Measurements from ENCODE around the gene DMXL1.
"Not testable (repeated sequence)": the region's sequence is repeated elsewhere in the genome, so short reads cannot be mapped to it uniquely, and the experiment has no call there.

Gene DMXL1

DNA sequence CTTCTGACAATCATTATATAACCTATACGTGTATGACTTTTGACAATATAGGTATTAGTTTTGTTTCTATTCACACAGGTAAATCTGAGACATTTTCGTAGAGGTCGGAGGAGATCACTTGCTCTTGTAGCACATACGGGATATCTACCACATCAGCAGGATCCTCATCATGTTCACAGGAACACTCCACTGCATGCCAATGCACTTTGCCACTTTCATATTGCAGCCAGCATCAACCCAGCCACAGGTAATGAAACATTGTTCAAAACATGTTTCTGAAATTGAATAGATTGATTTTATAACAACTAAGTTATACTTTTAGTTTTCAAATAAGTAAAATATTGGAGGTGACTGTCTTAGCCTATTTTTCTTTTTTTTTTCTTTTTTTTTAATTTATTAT is 50.0 kb downstream of the DMXL1 start:
- TF ChIP-seq, protein P1, sequence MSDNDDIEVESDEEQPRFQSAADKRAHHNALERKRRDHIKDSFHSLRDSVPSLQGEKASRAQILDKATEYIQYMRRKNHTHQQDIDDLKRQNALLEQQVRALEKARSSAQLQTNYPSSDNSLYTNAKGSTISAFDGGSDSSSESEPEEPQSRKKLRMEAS (IDR thresholded peaks at IDR 0.05; ENCODE audit: low read depth, low read length) = no peak
- no peak for TF ChIP-seq MYC (IDR thresholded peaks at IDR 0.05; ENCODE audit: low read depth, low read length)
- no peak for TF ChIP-seq CTCF (IDR thresholded peaks at IDR 0.05; ENCODE audit: low read depth, low read length)
- TF ChIP-seq POLR2A (IDR thresholded peaks at IDR 0.05; ENCODE audit: extremely low read depth, insufficient read length) = no peak
- no peak for DNase-seq (ENCODE audit: low read depth)
- H3K4me3 ChIP-seq (ENCODE audit: low read depth, low read length) = no peak overlapping the region

DNA sequence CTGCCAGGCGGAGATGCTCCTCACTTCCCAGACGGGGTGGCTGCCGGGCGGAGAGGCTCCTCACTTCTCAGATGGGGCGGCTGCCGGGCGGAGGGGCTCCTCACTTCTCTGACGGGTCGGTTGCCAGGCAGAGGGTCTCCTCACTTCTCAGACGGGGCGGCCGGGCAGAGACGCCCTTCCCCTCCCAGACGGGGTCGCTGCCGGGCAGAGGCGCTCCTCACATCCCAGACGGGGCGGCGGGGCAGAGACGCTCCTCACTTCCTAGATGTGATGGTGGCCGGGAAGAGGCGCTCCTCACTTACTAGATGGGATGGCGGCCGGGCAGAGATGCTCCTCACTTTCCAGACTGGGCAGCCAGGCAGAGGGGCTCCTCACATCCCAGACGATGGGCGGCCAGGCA is 51.6 kb downstream of the DMXL1 start:
- DNase-seq (ENCODE audit: low read depth); H3K4me3 ChIP-seq (ENCODE audit: low read depth, low read length): not testable (repeated sequence)

- no peak for DNase-seq (ENCODE audit: low read depth)
- TF ChIP-seq CTCF (IDR thresholded peaks at IDR 0.05; ENCODE audit: low read depth, low read length) = no peak
- no peak for TF ChIP-seq POLR2A (IDR thresholded peaks at IDR 0.05; ENCODE audit: extremely low read depth, insufficient read length)
- TF ChIP-seq, protein P1 (IDR thresholded peaks at IDR 0.05; ENCODE audit: low read depth, low read length) = no peak
- TF ChIP-seq MYC (IDR thresholded peaks at IDR 0.05; ENCODE audit: low read depth, low read length) = no peak
- no peak overlapping the region for H3K4me3 ChIP-seq (ENCODE audit: low read depth, low read length)
These were observed 52.4 kb downstream of the DMXL1 start for GRCh38 chr5:119123280-119123679.

DNA sequence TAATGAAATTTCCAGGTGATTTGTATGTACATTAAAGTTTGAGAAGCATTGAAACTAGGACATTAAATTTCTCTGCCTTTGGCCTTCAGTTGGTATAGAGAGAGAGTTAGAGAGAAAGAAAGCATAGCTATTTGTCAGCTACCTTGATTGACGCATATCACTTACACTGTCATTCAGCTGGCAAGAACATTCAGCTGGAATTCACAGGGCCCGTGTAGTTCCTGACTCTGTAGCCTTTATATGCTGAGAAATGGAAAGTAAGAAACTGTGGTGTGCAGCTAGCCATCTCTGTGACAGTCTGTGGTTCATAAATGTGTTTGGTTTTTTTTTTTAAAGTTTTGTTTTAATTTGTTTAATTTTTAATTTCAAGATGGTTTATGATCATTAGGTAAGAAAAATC is 58.9 kb downstream of the DMXL1 start:
- DNase-seq (ENCODE audit: low read depth) = no peak
- TF ChIP-seq, protein P1 (IDR thresholded peaks at IDR 0.05; ENCODE audit: low read depth, low read length) = no peak
- TF ChIP-seq CTCF (IDR thresholded peaks at IDR 0.05; ENCODE audit: low read depth, low read length) (no peak), POLR2A (IDR thresholded peaks at IDR 0.05; ENCODE audit: extremely low read depth, insufficient read length) (no peak), MYC (IDR thresholded peaks at IDR 0.05; ENCODE audit: low read depth, low read length) (no peak)
- H3K4me3 ChIP-seq (ENCODE audit: low read depth, low read length) = no peak overlapping the region

DNA sequence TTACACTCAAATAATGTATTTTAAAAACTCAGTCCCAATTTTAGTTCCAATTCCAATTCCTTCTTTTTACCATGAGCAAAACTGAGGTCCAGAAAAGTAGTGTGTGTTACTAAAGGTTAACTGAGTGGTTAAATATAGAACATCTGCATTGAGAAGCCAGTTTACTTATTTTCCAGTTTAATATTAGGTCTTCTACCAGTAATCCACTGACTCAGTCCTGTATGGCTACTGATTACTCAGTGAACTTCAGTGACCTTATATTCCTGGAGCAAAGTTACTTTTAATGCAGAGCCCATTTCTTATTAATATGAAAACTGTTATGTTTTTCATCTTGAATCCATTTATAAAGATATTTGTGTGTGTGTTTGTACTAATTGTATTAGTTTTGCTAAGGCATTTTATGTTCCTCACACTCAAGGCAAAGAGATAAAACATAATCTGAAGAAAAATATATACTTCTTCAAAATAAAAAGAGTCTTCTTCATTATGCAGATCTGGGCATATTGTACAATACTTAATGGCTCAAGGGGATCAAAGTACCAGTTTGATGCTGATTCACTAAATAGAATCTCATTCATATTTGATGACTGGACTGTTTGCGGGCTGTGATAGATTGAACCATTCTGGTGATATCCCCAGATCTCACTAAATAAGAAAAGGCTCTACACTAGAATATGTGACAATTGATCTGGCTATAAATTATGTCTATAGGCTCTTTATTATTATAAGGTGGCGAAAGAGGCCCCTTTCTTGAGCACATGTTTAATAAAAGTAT is 60.8 kb downstream of the DMXL1 start:
- TF ChIP-seq, protein P1 (IDR thresholded peaks at IDR 0.05; ENCODE audit: low read depth, low read length) = no peak
- TF ChIP-seq POLR2A (IDR thresholded peaks at IDR 0.05; ENCODE audit: extremely low read depth, insufficient read length) = no peak
- no peak for TF ChIP-seq MYC (IDR thresholded peaks at IDR 0.05; ENCODE audit: low read depth, low read length)
- TF ChIP-seq CTCF (IDR thresholded peaks at IDR 0.05; ENCODE audit: low read depth, low read length) = no peak
- no peak for DNase-seq (ENCODE audit: low read depth)
- H3K4me3 ChIP-seq (ENCODE audit: low read depth, low read length) = no peak overlapping the region

DNA sequence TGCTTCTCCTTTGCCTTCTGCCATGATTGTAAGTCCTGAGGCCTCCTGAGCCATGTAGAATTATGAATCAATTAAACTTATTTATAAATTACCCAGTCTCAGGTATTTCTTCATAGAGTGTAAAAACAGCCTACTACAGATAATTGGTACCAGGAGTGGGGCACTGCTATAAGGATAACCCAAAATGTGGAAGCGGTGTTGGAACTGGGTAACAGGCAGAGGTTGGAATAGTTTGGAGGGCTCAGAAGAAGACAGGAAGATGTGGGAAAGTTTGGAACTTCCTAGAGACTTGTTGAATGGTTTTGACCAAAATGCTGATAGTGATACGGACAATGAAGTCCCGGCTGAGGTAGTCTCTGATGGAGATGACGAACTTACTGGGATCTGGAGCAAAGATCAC is 64.9 kb downstream of the DMXL1 start:
- DNase-seq (ENCODE audit: low read depth); H3K4me3 ChIP-seq (ENCODE audit: low read depth, low read length): not testable (repeated sequence)

DNA sequence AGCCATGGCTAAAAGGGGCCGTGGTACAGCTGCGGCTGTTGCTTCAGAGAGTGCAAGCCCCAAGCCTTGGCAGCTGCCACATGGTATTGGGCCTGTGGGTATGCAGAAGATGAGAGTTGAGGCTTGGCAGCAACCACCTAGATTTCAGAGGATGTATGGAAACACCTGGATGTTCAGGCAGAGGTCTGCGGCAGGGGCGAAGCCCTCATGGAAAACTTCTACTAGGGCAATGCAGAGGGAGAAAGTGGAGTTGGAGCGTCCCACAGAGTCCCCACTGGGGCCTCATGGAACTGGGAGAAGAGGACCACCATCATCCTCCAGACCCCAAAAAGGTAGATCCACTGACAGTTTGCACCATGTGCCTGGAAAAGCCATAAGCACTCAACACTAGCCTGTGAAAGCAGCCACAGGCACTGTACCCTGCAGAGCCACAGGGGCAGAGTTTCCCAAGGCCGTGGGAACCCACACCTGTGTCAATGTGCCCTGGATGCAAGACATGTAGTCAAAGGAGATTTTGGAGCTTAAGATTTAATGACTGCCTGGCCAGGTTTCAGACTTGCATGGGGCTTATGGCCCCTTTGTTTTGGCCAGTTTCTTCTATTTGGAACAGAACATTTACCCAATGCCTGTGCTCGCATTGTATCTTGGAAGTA is 65.9 kb downstream of the DMXL1 start:
- DNase-seq (ENCODE audit: low read depth) = no peak
- TF ChIP-seq, protein P1 (IDR thresholded peaks at IDR 0.05; ENCODE audit: low read depth, low read length) = no peak
- TF ChIP-seq POLR2A (IDR thresholded peaks at IDR 0.05; ENCODE audit: extremely low read depth, insufficient read length) = no peak
- TF ChIP-seq CTCF (IDR thresholded peaks at IDR 0.05; ENCODE audit: low read depth, low read length) = no peak
- no peak for TF ChIP-seq MYC (IDR thresholded peaks at IDR 0.05; ENCODE audit: low read depth, low read length)
- no peak overlapping the region for H3K4me3 ChIP-seq (ENCODE audit: low read depth, low read length)

Measured in NB4 (cell line).